ENCODE data around the gene PCBP1. TPM values are rescaled to one million over a fixed set of nuclear protein-coding genes. Genes with fewer than 3 reads are reported as not detected.
A peak's percentile ranks its signal among the peaks of the same experiment; 100 is the strongest.

Gene PCBP1
- total and polyA plus RNA-seq, 10 donors, result 254 to 351 (median 286) TPM

DNA sequence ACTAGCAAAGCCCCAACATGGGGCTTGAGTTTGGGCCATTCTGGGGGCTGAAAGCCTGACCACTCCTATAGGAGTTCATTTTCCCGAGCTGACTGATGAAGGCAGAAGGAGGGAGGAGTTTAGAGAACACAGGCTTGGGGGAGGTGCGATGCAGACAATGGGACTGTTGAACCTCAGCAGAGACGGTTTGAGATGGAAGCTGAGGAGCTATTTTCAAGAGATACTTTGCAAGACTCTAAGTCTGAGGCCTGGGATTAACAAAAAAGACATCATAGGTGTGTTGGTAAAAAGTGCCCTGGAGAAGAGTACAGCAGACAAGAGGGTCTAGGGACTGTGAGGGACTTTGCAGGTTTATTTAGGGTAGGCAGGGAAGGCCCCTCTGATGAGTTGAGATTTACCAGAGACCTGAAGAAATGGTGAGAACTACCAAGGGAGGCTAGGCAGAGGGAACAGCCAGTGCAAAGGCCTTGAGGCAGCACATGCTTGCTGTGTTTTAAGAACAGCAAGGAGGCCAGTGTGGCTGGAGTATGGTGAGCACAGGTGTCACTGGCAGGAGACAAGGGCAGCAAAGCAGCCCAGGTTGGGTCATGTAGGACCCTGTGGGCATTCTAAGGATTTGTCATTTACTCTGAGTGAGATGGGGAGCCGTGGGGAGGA lies 31.6 kb downstream of the PCBP1 start:
- TF ChIP-seq POLR2AphosphoS5 (IDR thresholded peaks at IDR 0.05) (no peak), POLR2A (IDR thresholded peaks at IDR 0.05) (no peak)
- TF ChIP-seq, protein P1, sequence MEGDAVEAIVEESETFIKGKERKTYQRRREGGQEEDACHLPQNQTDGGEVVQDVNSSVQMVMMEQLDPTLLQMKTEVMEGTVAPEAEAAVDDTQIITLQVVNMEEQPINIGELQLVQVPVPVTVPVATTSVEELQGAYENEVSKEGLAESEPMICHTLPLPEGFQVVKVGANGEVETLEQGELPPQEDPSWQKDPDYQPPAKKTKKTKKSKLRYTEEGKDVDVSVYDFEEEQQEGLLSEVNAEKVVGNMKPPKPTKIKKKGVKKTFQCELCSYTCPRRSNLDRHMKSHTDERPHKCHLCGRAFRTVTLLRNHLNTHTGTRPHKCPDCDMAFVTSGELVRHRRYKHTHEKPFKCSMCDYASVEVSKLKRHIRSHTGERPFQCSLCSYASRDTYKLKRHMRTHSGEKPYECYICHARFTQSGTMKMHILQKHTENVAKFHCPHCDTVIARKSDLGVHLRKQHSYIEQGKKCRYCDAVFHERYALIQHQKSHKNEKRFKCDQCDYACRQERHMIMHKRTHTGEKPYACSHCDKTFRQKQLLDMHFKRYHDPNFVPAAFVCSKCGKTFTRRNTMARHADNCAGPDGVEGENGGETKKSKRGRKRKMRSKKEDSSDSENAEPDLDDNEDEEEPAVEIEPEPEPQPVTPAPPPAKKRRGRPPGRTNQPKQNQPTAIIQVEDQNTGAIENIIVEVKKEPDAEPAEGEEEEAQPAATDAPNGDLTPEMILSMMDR (IDR thresholded peaks at IDR 0.05 in 8 of 11, conservative IDR thresholded peaks at IDR 0.05 in 3 of 11), result no peak
- Histone ChIP-seq H3K9me3 (no peaks in the 10 kb centered on the region), H3K4me1 (peaks cover 51 to 93% (median 79%) of the 10 kb centered on the region in 6 donors), H3K27me3 (replicated peaks in 1 of 7) (no peaks in the 10 kb centered on the region), H3K27ac (peak overlapping the region; percentile 53 to 100 (median 80)), H3K4me3 (no peak overlapping the region), H3K36me3 (no peaks in the 10 kb centered on the region)
- WGBS, 5 donors, result 41 to 48% (median 45%) methylated on average over 4 of the region's 4 CpGs
- intact Hi-C loops (cut with DNase I; ENCODE audit: low total_unique reads), result no loop called here
- peak; percentile 46 for DNase-seq

DNA sequence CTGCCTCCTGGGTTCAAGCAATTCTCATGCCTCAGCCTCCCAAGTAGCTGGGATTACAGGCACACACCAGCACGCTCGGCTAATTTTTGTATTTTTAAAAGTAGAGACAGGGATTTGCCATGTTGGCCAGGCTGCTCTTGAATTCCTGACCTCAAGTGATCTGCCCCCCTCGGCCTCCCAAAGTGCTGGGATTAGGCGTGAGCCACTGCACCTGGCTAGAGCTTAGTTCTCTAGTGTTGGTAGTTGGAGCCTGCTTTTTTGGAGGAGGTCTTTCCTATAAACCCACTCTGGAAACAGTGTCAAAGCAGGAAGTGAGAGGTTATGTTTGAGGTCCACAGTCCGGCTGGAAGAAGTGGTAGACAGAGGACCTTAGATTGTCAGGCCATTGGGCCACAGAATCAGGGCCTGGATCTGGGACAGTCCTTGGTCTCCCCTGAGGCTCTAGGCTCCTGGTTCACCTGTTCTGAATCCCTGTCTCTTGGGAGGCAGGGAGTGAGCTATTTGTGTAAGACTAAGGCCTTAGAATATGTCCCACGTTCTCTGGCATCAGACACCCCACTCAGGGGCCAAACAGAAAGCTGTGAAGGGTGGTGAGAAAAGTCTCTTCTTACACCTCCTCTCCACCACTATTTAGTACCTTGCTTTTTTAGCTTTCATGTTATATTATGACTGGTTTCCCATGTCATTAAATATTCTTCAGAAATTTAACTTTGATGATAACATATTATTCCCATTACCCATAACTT lies 34.5 kb downstream of the PCBP1 start:
- H3K4me1 ChIP-seq, result peaks cover 55 to 93% (median 84%) of the 10 kb centered on the region in 6 donors
- H3K27ac ChIP-seq, result peak overlapping the region; percentile 97 to 100 (median 99)
- no peaks in the 10 kb centered on the region for H3K36me3 ChIP-seq
- TF ChIP-seq POLR2A (IDR thresholded peaks at IDR 0.05) (no peak), POLR2AphosphoS5 (IDR thresholded peaks at IDR 0.05) (no peak)
- TF ChIP-seq, protein P1 (IDR thresholded peaks at IDR 0.05 in 8 of 11, conservative IDR thresholded peaks at IDR 0.05 in 3 of 11), result no peak
- 44 to 58% (median 54%) methylated on average over 6 of the region's 6 CpGs for whole genome bisulfite sequencing, 5 donors
- no peaks in the 10 kb centered on the region for H3K27me3 ChIP-seq (replicated peaks in 1 of 7)
- intact Hi-C loops (cut with DNase I; ENCODE audit: low total_unique reads), result loop anchor here (5.0 kb wide), 1 partner anchor 34 kb away; the partner anchor contains the start of gene PCBP1
- no peak overlapping the region for H3K4me3 ChIP-seq
- DNase-seq, result peak; percentile 70
- no peaks in the 10 kb centered on the region for H3K9me3 ChIP-seq

DNA sequence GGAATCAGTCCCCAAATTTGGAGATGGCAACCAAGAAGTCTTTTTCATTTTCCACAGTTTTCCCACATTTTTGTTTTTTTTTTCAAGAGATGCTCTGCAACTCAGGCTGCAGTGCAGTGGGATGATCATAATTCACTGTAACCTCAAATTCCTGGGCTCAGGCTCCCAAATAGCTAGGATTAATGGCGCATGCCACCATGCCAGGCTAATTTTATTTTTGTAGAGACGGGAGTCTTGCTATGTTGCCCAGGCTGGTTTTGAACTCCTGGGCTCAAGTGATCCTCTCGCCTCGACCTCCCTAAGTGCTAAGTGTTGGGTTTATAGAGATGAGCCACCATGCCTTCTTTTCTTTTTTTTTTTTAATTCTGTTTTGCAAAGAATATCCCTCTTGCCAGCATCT lies 35.2 kb downstream of the PCBP1 start:
- H3K9me3 ChIP-seq, result no peaks in the 10 kb centered on the region
- DNase-seq, result no peak
- no peak for TF ChIP-seq POLR2AphosphoS5 (IDR thresholded peaks at IDR 0.05)
- TF ChIP-seq, protein P1 (IDR thresholded peaks at IDR 0.05 in 8 of 11, conservative IDR thresholded peaks at IDR 0.05 in 3 of 11), result no peak
- no peak for TF ChIP-seq POLR2A (IDR thresholded peaks at IDR 0.05)
- H3K27ac ChIP-seq, result peak overlapping the region; percentile 97 to 100 (median 99)
- no peak overlapping the region for H3K4me3 ChIP-seq
- peaks cover 56 to 93% (median 85%) of the 10 kb centered on the region in 6 donors for H3K4me1 ChIP-seq
- intact Hi-C loops (cut with DNase I; ENCODE audit: low total_unique reads), result loop anchor here (5.0 kb wide), 1 partner anchor 35 kb away; the partner anchor contains the start of gene PCBP1
- no peaks in the 10 kb centered on the region for H3K27me3 ChIP-seq (replicated peaks in 1 of 7)
- WGBS, 5 donors, result 94 to 99% (median 94%) methylated on average over 4 of the region's 4 CpGs
- H3K36me3 ChIP-seq, result no peaks in the 10 kb centered on the region
